Upper lobe of left lung (tissue), 6 donors: ENCODE data around the gene DYRK1A. TPM values are rescaled to one million over a fixed set of nuclear protein-coding genes. Genes with fewer than 3 reads are reported as not detected.

Experiments
- ATAC-seq, 2 donors: fragments of 200-7000 bp; cut with Tn5 transposase; one replicate each; pipeline ENCODE4 v1.9.1; 2022; ENCODE audit warnings: mild to moderate bottlenecking in 2 of 2, moderate library complexity in 2 of 2; ENCODE audit not compliant: low FRiP score in 2 of 2
- DNase-seq, 2 donors: peaks; one replicate each; pipeline ENCODE4 v3.0.0-alpha.2; 2019 to 2020
- H3K27ac ChIP-seq, 4 donors: fragments of 200-600 bp; sonication (generic); one replicate each; pipeline ENCODE4 v1.5.1; 2016 to 2019
- H3K27me3 ChIP-seq, 4 donors: fragments of 200-600 bp; sonication (generic); one replicate each; pipeline ENCODE4 v1.5.1; 2017 to 2019
- H3K36me3 ChIP-seq, 4 donors: fragments of 200-600 bp; sonication (generic); one replicate each; pipeline ENCODE4 v1.5.1; 2016 to 2019
- H3K4me1 ChIP-seq, 4 donors: fragments of 200-600 bp; sonication (generic); one replicate each; pipeline ENCODE4 v1.5.1; 2018 to 2019
- H3K4me3 ChIP-seq, 4 donors: fragments of 200-600 bp; sonication (generic); one replicate each; pipeline ENCODE4 v1.5.1; 2017 to 2019; ENCODE audit warnings: mild to moderate bottlenecking in 2 of 4, moderate library complexity in 1 of 4
- H3K9me3 ChIP-seq, 4 donors: fragments of 200-600 bp; sonication (generic); one replicate each; pipeline ENCODE4 v1.5.1; 2018 to 2019
- EP300 ChIP-seq, 4 donors: sonication (generic); formaldehyde crosslinking; IDR thresholded peaks; one replicate each; pipeline ENCODE4 v1.5.1; 2017; ENCODE audit warnings: antibody characterized with exemption in 4 of 4, control low read depth in 2 of 4
- POLR2A ChIP-seq, 4 donors: fragments of 450-650 bp; IDR thresholded peaks; one replicate each; pipeline ENCODE4 v1.5.1; 2016 to 2017; ENCODE audit warnings: antibody characterized with exemption in 4 of 4, mild to moderate bottlenecking in 2 of 4
- POLR2AphosphoS5 ChIP-seq, 2 donors: sonication (generic); formaldehyde crosslinking; IDR thresholded peaks; one replicate each; pipeline ENCODE4 v1.5.1; 2017; ENCODE audit warnings: antibody characterized with exemption in 2 of 2
- WGBS, 2 donors: methylation state at CpG; one replicate each; pipeline ENCODE4 v1.1.5; 2017 to 2018; 5-methylcytosine and 5-hydroxymethylcytosine counted together
- total RNA-seq, 6 donors: library from RNA; depleted of rRNA in 4 of 6; stranded (reverse); fragments of >200 nt in 4 of 6; gene quantifications; one replicate each; pipeline versions ENCODE4 v1.1.0 to v1.2.1, GENCODE V29; 2016 to 2021
- TF ChIP-seq, protein P1 (sequence below), 6 experiments: fragments of 450-650 bp in 4 of 6; fragments of 200-600 bp in 2 of 6; sonication (generic) in 2 of 6; IDR thresholded peaks; one replicate each; pipeline ENCODE4 v1.5.1; 2016 to 2019; ENCODE audit warnings: antibody characterized with exemption in 6 of 6
- donor health status: DM: no; HTN: no; CAD: no; lungs with moderate emphysema.
- donor health status: DM: no; HTN: yes; CAD: no; lungs with severe emphysema.

Gene DYRK1A
- total RNA-seq, 6 donors from 2014 or later = 64.1 to 116 (median 83.2) TPM

DNA sequence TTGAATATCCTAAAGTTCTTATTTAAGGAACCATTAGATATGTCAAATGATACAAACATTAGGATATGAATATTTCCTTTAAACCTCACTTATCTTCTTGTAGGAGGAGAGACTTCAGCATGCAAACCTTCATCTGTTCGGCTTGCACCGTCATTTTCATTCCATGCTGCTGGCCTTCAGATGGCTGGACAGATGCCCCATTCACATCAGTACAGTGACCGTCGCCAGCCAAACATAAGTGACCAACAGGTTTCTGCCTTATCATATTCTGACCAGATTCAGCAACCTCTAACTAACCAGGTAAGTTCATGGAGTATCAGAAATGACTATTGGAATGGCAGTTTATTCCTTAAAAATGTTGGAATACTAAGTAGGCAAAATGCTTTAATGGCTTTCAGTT lies 106.0 kb downstream of the DYRK1A start:
- Histone ChIP-seq H3K9me3 (no peaks in the 10 kb centered on the region), H3K27ac (no peak overlapping the region), H3K36me3 (peaks cover 0 to 14% (median 3%) of the 10 kb centered on the region in 4 donors), H3K27me3 (no peaks in the 10 kb centered on the region), H3K4me1 (peaks cover 17 to 30% (median 19%) of the 10 kb centered on the region in 4 donors), H3K4me3 (no peak overlapping the region)
- DNase-seq (no peak), ATAC-seq (no peak)
- no peak for TF ChIP-seq POLR2A (IDR thresholded peaks at IDR 0.05)
- TF ChIP-seq EP300 (IDR thresholded peaks at IDR 0.05) = no peak
- TF ChIP-seq POLR2AphosphoS5 (IDR thresholded peaks at IDR 0.05) = no peak
- TF ChIP-seq, protein P1, sequence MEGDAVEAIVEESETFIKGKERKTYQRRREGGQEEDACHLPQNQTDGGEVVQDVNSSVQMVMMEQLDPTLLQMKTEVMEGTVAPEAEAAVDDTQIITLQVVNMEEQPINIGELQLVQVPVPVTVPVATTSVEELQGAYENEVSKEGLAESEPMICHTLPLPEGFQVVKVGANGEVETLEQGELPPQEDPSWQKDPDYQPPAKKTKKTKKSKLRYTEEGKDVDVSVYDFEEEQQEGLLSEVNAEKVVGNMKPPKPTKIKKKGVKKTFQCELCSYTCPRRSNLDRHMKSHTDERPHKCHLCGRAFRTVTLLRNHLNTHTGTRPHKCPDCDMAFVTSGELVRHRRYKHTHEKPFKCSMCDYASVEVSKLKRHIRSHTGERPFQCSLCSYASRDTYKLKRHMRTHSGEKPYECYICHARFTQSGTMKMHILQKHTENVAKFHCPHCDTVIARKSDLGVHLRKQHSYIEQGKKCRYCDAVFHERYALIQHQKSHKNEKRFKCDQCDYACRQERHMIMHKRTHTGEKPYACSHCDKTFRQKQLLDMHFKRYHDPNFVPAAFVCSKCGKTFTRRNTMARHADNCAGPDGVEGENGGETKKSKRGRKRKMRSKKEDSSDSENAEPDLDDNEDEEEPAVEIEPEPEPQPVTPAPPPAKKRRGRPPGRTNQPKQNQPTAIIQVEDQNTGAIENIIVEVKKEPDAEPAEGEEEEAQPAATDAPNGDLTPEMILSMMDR (IDR thresholded peaks at IDR 0.05) = no peak
- WGBS, 2 donors = 82 to 91% methylated on average over 4 of the region's 4 CpGs

DNA sequence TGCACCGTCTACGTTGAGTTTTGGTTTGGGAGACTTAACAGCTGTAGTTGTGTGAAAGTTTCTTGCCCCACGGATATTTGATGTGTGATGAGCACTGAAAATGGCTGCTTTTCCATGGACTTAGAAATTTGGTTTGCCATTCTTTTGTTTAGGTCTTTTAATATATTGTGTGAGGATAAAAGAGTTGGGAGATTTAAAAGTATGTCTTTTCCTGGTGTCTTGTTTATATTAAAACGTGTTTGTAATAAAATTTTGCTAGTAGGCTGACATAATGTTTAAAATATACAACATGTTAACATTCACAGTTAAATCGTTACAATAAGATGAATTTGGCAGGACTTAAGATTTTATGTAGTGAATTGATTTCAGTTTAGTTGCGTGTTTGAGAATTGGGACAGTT lies 106.9 kb downstream of the DYRK1A start:
- H3K27me3 ChIP-seq = no peaks in the 10 kb centered on the region
- ATAC-seq (no peak), DNase-seq (no peak)
- peaks cover 0 to 14% (median 3%) of the 10 kb centered on the region in 4 donors for H3K36me3 ChIP-seq
- H3K4me1 ChIP-seq = peaks cover 18 to 27% (median 19%) of the 10 kb centered on the region in 4 donors
- TF ChIP-seq POLR2A (IDR thresholded peaks at IDR 0.05) (no peak), POLR2AphosphoS5 (IDR thresholded peaks at IDR 0.05) (no peak), EP300 (IDR thresholded peaks at IDR 0.05) (no peak)
- TF ChIP-seq, protein P1 (IDR thresholded peaks at IDR 0.05) = no peak
- no peak overlapping the region for H3K27ac ChIP-seq
- WGBS, 2 donors = 77% methylated on average over 6 of the region's 6 CpGs
- no peak overlapping the region for H3K4me3 ChIP-seq
- no peaks in the 10 kb centered on the region for H3K9me3 ChIP-seq

DNA sequence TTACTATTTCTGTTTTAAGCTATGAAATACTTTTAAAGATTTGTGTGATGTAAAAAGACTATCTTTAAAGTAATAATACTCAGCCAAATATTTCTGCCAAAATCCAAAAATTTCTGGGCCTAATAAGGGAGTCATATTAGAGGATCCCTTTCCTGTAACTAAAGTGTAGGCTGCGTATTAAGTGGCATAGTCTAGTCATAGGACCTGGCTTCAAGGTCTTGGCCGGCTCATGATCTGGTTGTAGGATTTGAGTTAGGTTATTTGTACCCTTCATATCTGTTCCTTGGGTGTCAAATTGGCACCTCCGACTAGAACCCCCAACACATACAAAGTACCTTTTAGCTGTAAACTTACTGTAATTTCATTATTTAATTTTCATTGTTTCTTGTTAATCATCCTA lies 107.8 kb downstream of the DYRK1A start:
- no peak for ATAC-seq
- Histone ChIP-seq H3K27ac (no peak overlapping the region), H3K27me3 (no peaks in the 10 kb centered on the region), H3K36me3 (peaks cover 0 to 14% (median 3%) of the 10 kb centered on the region in 4 donors), H3K4me1 (peaks cover 20 to 27% (median 23%) of the 10 kb centered on the region in 4 donors), H3K9me3 (no peaks in the 10 kb centered on the region), H3K4me3 (no peak overlapping the region)
- no peak for DNase-seq
- TF ChIP-seq, protein P1 (IDR thresholded peaks at IDR 0.05) = no peak
- 94 to 96% methylated on average over 3 of the region's 3 CpGs for WGBS, 2 donors

DNA sequence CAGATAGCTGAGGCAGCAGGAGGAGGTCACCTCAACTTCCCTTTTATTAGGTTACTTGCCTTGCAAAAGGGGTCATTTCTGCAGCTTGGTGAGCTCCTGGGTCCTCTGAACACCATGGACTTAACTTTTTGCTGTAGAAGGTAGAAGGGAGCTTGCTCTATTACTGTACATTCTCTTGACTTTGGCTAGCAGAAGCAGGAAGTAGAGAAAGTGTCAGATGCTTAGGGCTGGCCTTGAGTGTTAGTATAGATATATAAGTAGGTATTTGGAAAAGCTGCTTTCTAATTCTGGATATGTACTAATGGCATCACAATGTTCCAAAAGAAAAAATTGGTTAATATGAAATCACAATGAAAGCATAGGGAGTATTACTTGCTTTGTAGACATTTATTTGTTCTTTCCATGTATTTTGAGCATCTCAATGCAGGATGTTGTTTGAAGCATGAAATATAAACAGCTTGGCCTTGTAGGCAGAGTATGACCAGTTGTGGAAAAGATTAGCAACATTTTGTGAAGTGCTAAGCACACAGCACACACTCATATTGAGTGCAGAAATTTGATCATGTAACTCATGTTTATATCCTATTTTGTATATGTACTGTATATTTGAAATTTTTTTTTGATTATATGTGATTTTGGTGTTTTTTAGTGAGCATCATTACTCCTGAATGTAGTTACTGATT lies 108.8 kb downstream of the DYRK1A start:
- ATAC-seq = no peak
- Histone ChIP-seq H3K4me1 (peaks cover 20 to 27% (median 23%) of the 10 kb centered on the region in 4 donors), H3K36me3 (peaks cover 0 to 14% (median 3%) of the 10 kb centered on the region in 4 donors), H3K27ac (peak overlapping the region in 1 of 4 donors; percentile 15), H3K27me3 (no peaks in the 10 kb centered on the region), H3K9me3 (no peaks in the 10 kb centered on the region), H3K4me3 (no peak overlapping the region)
- DNase-seq = no peak
- no peak for TF ChIP-seq POLR2AphosphoS5 (IDR thresholded peaks at IDR 0.05)
- no peak for TF ChIP-seq POLR2A (IDR thresholded peaks at IDR 0.05)
- TF ChIP-seq, protein P1 (IDR thresholded peaks at IDR 0.05) = no peak
- TF ChIP-seq EP300 (IDR thresholded peaks at IDR 0.05) = no peak

DNA sequence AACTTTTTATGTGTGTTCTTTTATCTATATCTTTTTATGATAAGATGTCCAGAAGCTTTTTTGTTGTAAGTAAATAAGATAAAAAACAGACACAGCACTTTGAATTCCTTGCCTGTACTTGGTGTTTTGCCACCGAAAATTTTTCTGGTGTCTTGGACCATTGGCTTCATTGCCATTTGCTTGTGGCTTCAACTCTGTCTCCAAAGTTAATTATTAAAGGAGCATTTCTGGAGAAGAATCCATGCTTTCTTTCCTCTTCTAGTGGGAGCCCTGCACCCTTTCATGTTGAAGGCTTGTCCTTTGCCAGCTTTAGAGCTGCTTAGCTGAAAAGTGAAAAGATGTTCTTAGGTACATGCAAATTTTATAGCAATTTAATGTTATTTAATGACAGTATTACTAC lies 112.2 kb downstream of the DYRK1A start:
- H3K4me3 ChIP-seq = no peak overlapping the region
- H3K9me3 ChIP-seq = no peaks in the 10 kb centered on the region
- ATAC-seq (no peak), DNase-seq (no peak)
- H3K27ac ChIP-seq = no peak overlapping the region
- WGBS, 2 donors = 56 to 65% methylated on average over 1 of the region's 1 CpG
- no peaks in the 10 kb centered on the region for H3K27me3 ChIP-seq
- TF ChIP-seq POLR2A (IDR thresholded peaks at IDR 0.05) (no peak), POLR2AphosphoS5 (IDR thresholded peaks at IDR 0.05) (no peak), EP300 (IDR thresholded peaks at IDR 0.05) (no peak)
- TF ChIP-seq, protein P1 (IDR thresholded peaks at IDR 0.05) = no peak
- peaks cover 0 to 27% (median 10%) of the 10 kb centered on the region in 4 donors for H3K36me3 ChIP-seq
- peaks cover 20 to 27% (median 22%) of the 10 kb centered on the region in 4 donors for H3K4me1 ChIP-seq
